Stimulated activated CD8-positive, alpha-beta memory T cell treated with anti-CD3 and anti-CD28 coated beads, Interleukin-12 subunit alpha, Interleukin-12 subunit beta, amount 100 ng/mL, for 24 hours (primary cell): ENCODE data around the gene CTBP1.

Experiments
- DNase-seq: peaks from one replicate; pipeline ENCODE4 v3.0.0-alpha.2; 2020; ENCODE audit errors: extremely low read depth

The CTBP1 gene

GRCh38 chr4:1210971-1211370 is 38.0 kb downstream of the CTBP1 start:
- no peak for DNase-seq

- no peak for DNase-seq
These were observed 38.6 kb downstream of the CTBP1 start for GRCh38 chr4:1210241-1210841.

DNA sequence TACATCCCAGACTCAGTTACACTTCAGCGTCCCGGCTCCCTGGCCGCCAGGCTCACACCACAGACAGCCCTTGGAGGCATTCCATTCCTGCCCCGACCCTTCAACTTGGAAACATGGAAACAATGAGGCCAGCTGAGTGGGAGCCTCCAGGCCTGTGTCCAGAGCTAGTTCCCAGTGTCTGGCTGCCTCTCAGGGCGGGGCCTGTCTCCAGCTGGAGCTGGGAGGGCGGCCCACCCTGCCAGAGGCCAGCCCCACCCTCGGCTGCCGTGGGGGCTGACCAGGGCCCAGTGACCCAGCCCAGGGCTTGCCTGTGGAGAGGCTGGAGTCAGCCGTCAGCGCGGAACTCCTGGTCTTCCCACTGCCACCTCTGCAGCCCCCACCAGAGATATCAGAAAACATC is 39.1 kb downstream of the CTBP1 start:
- no peak for DNase-seq

DNA sequence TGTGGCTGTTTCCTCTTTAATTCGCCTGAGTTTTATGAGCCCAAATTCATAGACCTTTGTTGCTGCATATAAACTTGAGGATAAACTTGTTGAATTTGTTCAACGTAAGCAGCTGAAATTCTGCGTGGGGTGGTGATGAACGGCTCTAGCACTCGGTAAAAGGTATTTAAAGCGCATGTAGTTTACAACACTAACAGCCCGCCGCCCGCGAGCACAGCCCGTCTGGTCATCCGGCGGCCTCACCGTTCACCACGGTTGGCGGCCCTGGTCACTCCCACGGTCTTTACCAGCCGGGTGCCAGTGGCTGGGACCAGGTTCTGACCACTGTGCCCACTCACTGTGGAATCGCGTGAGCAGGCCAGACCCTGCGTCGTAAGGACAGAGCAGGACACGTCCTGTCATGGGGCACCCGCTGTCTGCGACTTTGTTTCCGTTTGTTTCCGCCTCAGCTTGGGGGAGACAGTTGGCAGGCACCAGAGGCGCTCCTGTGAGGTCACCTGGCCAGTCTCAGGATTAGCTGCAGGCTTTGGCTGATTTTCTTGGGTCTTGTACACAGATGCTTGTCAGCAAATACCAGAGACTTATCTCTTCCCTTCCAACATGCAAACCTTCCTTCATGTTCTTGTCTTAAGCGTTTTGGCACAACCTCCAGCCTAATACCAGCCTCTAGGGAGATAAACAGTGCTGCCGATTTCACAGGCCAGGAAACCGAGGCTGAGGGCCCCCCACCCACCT is 39.8 kb downstream of the CTBP1 start:
- no peak for DNase-seq

- no peak for DNase-seq
These were observed 40.5 kb downstream of the CTBP1 start for GRCh38 chr4:1208266-1208961.

- DNase-seq = no peak
These were observed 41.2 kb downstream of the CTBP1 start for GRCh38 chr4:1207603-1208265.

- no peak for DNase-seq
These were observed 41.8 kb downstream of the CTBP1 start for GRCh38 chr4:1207157-1207470.

GRCh38 chr4:1206299-1207156 is 42.4 kb downstream of the CTBP1 start:
- DNase-seq = no peak

GRCh38 chr4:1205586-1206298 is 43.2 kb downstream of the CTBP1 start:
- no peak for DNase-seq

DNA sequence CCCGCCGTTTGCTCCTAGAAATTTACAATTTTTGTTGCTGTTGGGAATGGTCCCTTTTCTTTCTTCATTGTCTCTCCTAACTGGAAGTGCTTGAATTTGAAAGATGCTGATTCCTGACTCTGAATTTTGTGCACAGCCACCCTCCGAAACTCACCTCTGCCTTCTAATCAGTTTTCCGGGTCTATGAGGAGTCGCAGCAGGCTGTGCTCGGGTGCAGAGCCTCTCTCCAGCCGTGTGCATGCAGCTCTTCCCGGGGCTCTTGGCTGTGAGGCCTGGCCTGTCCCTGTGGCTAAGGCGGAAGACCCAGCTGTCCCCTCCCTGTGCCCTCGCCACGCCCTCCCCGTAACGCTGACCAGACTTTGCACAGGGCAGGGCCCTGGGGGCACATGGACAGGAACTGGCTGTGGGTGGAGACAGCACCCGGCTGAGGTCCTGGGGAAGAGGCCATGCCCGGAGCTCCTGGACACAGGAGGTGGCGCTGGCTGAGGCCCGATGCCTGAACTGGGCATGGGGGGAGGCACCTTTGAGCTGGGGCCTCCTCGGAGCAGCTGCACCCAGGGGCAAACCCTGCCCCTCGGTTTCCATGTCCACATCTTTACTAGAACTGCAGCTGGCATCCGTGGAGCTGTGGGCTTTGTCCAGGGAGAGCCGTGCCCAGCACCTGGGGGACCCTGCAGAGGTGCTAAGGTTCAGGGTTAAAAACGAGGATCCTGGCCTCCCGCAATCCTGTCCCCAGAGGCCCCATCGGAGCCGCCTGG is 43.9 kb downstream of the CTBP1 start:
- DNase-seq = no peak

DNA sequence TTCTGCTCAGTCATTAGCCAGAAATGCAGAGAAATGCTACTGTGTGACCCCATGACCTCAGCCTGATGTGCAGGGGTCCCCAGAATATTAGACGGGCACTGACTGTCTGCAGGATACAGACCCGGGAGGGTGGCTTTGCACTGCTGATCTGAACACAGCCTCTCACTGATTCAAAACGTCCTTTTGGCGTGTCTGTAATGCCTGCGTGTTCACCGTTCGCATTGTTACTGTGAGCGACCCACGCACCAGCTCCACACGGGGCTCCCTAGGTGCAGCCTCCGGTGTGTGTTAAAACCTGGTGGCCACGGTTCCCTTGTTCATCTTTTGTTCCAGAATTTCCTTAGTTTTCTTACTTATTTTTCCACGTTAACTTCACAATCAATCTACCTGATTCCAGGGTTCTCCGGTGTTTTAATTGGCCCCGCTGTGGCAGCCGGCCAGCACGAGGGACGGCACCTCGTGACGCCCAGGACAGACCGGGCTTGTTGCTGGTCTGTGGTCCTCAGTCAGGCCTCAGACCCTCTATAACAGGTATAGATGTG is 44.6 kb downstream of the CTBP1 start:
- DNase-seq = no peak

GRCh38 chr4:1203026-1203616 is 45.8 kb downstream of the CTBP1 start:
- no peak for DNase-seq

- DNase-seq = no peak
These were observed 46.4 kb downstream of the CTBP1 start for GRCh38 chr4:1202526-1203011.

GRCh38 chr4:1201851-1202525 is 46.9 kb downstream of the CTBP1 start:
- DNase-seq = peak; percentile 52

DNA sequence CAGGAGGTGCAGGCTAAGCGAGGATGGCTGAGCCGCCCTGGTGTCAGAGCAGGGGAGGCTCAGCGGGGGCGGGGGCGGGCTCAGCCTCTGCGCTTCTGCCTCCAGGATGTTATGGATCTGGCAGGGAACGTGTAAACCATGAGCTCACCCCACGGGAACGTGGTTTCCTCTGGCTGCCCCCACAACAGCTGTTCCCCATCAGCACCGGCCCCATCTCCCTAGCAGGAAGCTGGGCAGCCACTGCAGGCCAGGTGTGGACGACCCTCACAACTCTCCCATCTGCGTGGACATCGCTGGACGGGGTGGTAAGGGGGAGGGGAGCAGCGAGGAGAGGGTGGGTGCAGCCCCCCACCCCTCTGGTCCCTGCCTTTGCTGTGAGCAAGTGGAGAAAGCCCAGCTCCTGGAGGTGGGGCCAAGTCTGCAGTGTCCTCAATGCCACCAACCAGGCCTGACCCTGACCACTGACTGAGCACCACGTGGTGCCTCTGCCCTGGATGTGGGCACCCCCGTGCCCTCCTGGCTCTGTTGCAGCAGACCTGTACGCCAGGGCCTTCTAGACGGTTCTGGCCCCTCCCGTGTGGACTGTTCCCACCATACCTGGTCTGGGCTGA is 48.4 kb downstream of the CTBP1 start:
- no peak for DNase-seq

GRCh38 chr4:1199556-1200331 is 49.2 kb downstream of the CTBP1 start:
- DNase-seq = no peak

DNA sequence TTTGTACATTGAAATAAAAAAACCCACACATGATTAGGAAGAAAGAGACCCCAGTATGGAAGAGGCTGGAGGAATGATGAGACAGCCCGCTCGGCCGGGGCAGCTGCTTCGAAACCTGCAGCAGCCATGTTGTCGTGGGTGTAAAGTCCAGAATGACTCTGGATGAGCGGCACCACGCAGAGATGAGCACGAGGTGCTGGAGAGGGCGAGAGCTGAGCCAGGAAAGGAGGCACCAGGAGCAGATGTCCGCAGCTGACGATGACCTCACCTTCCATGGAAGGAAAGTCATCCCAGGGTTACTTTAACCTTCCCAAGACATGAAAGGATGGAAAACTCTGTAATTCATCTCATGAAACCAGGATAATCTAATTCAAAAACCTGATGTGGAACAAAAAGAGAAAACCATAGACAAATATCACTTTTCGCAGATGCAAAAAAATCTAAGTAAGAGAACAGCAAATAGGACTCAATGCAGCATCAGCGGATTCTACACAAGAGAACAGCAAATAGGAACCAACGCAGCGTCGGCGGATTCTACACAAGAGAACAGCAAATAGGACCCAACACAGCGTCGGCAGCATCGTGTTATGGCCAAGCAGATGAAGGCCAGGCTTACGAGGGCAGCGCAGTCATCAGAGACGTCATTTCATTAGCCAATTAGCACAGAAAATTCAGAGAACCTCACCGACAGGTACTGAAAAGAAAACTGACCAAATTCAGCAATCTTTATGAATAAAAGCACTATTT is 50.7 kb downstream of the CTBP1 start:
- no peak for DNase-seq
